ENCODE measurements around the gene HP1BP3.

HP1BP3 gene

GRCh38 chr1:20830378-20830777 is 43.3 kb upstream of the HP1BP3 start:
- Histone ChIP-seq H3K4me1 (ENCODE audit: low read depth, poor library complexity, severe bottlenecking) (no peaks in the 10 kb centered on the region), H3K4me3 (IDR thresholded peaks at IDR 0.05; ENCODE audit: insufficient read depth, low read depth, low read length) (no peak overlapping the region), H3K79me2 (ENCODE audit: insufficient read depth, low read depth) (no peaks in the 10 kb centered on the region), H3K27me3 (ENCODE audit: insufficient read depth, low read depth) (no peaks in the 10 kb centered on the region), H3K27ac (no peak overlapping the region), H3K36me3 (ENCODE audit: insufficient read depth) (no peaks in the 10 kb centered on the region), H4K20me1 (ENCODE audit: insufficient read depth) (no peaks in the 10 kb centered on the region), H3K9ac (no peak overlapping the region), H3K4me2 (no peak overlapping the region), H2AFZ (ENCODE audit: low read depth) (no peak overlapping the region)
- no peak for TF ChIP-seq CTCF (conservative IDR thresholded peaks at IDR 0.05; ENCODE audit: low read depth, low read length)

GRCh38 chr1:20829946-20830345 is 42.8 kb upstream of the HP1BP3 start:
- no peak for TF ChIP-seq CTCF (conservative IDR thresholded peaks at IDR 0.05; ENCODE audit: low read depth, low read length)
- H3K27me3 ChIP-seq (ENCODE audit: insufficient read depth, low read depth), result no peaks in the 10 kb centered on the region
- no peak overlapping the region for H2AFZ ChIP-seq (ENCODE audit: low read depth)
- no peak overlapping the region for H3K4me2 ChIP-seq
- no peak overlapping the region for H3K9ac ChIP-seq
- H3K79me2 ChIP-seq (ENCODE audit: insufficient read depth, low read depth), result no peaks in the 10 kb centered on the region
- no peak overlapping the region for H3K27ac ChIP-seq
- no peaks in the 10 kb centered on the region for H3K36me3 ChIP-seq (ENCODE audit: insufficient read depth)
- no peak overlapping the region for H3K4me3 ChIP-seq (IDR thresholded peaks at IDR 0.05; ENCODE audit: insufficient read depth, low read depth, low read length)
- no peaks in the 10 kb centered on the region for H4K20me1 ChIP-seq (ENCODE audit: insufficient read depth)
- H3K4me1 ChIP-seq (ENCODE audit: low read depth, poor library complexity, severe bottlenecking), result no peaks in the 10 kb centered on the region

GRCh38 chr1:20829531-20829930 is 42.4 kb upstream of the HP1BP3 start:
- Histone ChIP-seq H3K9ac (no peak overlapping the region), H3K36me3 (ENCODE audit: insufficient read depth) (no peaks in the 10 kb centered on the region), H3K4me3 (IDR thresholded peaks at IDR 0.05; ENCODE audit: insufficient read depth, low read depth, low read length) (no peak overlapping the region), H3K4me1 (ENCODE audit: low read depth, poor library complexity, severe bottlenecking) (no peaks in the 10 kb centered on the region), H3K27me3 (ENCODE audit: insufficient read depth, low read depth) (no peaks in the 10 kb centered on the region), H2AFZ (ENCODE audit: low read depth) (no peak overlapping the region), H3K4me2 (no peak overlapping the region), H3K79me2 (ENCODE audit: insufficient read depth, low read depth) (no peaks in the 10 kb centered on the region), H4K20me1 (ENCODE audit: insufficient read depth) (no peaks in the 10 kb centered on the region), H3K27ac (no peak overlapping the region)
- no peak for TF ChIP-seq CTCF (conservative IDR thresholded peaks at IDR 0.05; ENCODE audit: low read depth, low read length)

- Histone ChIP-seq H3K79me2 (ENCODE audit: insufficient read depth, low read depth) (no peaks in the 10 kb centered on the region), H3K27me3 (ENCODE audit: insufficient read depth, low read depth) (no peaks in the 10 kb centered on the region), H3K4me1 (ENCODE audit: low read depth, poor library complexity, severe bottlenecking) (no peaks in the 10 kb centered on the region), H2AFZ (ENCODE audit: low read depth) (no peak overlapping the region), H3K4me2 (no peak overlapping the region), H3K9ac (no peak overlapping the region), H4K20me1 (ENCODE audit: insufficient read depth) (no peaks in the 10 kb centered on the region), H3K36me3 (ENCODE audit: insufficient read depth) (no peaks in the 10 kb centered on the region), H3K27ac (no peak overlapping the region), H3K4me3 (IDR thresholded peaks at IDR 0.05; ENCODE audit: insufficient read depth, low read depth, low read length) (no peak overlapping the region)
- TF ChIP-seq CTCF (conservative IDR thresholded peaks at IDR 0.05; ENCODE audit: low read depth, low read length), result no peak
Measured at GRCh38 chr1:20823845-20824244, 36.7 kb upstream of the HP1BP3 start.

GRCh38 chr1:20821466-20821865 is 34.4 kb upstream of the HP1BP3 start:
- Histone ChIP-seq H3K4me1 (ENCODE audit: low read depth, poor library complexity, severe bottlenecking) (no peaks in the 10 kb centered on the region), H3K36me3 (ENCODE audit: insufficient read depth) (no peaks in the 10 kb centered on the region), H3K27ac (no peak overlapping the region), H3K9ac (no peak overlapping the region), H4K20me1 (ENCODE audit: insufficient read depth) (no peaks in the 10 kb centered on the region), H3K4me2 (no peak overlapping the region), H3K27me3 (ENCODE audit: insufficient read depth, low read depth) (no peaks in the 10 kb centered on the region), H3K79me2 (ENCODE audit: insufficient read depth, low read depth) (no peaks in the 10 kb centered on the region), H3K4me3 (IDR thresholded peaks at IDR 0.05; ENCODE audit: insufficient read depth, low read depth, low read length) (no peak overlapping the region), H2AFZ (ENCODE audit: low read depth) (no peak overlapping the region)
- no peak for TF ChIP-seq CTCF (conservative IDR thresholded peaks at IDR 0.05; ENCODE audit: low read depth, low read length)

All from KMS-11 (cell line).